Measurements from ENCODE around the gene DRC7. TPM values are rescaled to one million over a fixed set of nuclear protein-coding genes. Genes with fewer than 3 reads are reported as not detected.

Gene DRC7
- total RNA-seq, 4 donors from 2014 or later: not detected

DNA sequence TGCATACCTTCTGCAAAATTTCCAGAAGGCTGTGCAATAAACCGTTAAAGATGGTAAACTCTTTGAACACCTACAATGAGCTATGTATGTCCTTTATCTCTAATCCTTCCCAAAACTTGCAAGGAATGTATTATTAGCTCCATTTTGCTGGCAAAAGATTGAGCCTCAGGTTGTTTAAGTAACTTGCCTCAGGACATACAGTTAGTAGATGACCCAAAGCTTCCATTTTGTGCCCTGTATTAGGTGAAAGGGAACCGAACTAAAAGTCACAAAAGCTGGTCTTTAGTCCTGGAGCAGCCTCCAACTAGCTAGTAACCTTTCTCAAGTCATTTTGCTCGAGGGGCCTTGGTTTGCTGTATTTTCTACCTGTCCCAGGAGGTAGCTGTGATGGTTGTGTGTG is 22.2 kb upstream of the DRC7 start:
- no peak for DNase-seq
- H3K4me1 ChIP-seq: no peaks in the 10 kb centered on the region
- H3K27ac ChIP-seq: no peak overlapping the region
- H3K36me3 ChIP-seq: no peaks in the 10 kb centered on the region
- no peaks in the 10 kb centered on the region for H3K9me3 ChIP-seq
- no peaks in the 10 kb centered on the region for H3K27me3 ChIP-seq
- no peak overlapping the region for H3K4me3 ChIP-seq
- TF ChIP-seq POLR2A (IDR thresholded peaks at IDR 0.05) (no peak), CTCF (IDR thresholded peaks at IDR 0.05) (no peak)

GRCh38 chr16:57672824-57673223 is 21.8 kb upstream of the DRC7 start:
- no peak overlapping the region for H3K27ac ChIP-seq
- no peak for DNase-seq
- no peaks in the 10 kb centered on the region for H3K4me1 ChIP-seq
- no peaks in the 10 kb centered on the region for H3K9me3 ChIP-seq
- TF ChIP-seq POLR2A (IDR thresholded peaks at IDR 0.05) (no peak), CTCF (IDR thresholded peaks at IDR 0.05) (no peak)
- H3K27me3 ChIP-seq: no peaks in the 10 kb centered on the region
- no peaks in the 10 kb centered on the region for H3K36me3 ChIP-seq
- no peak overlapping the region for H3K4me3 ChIP-seq

DNA sequence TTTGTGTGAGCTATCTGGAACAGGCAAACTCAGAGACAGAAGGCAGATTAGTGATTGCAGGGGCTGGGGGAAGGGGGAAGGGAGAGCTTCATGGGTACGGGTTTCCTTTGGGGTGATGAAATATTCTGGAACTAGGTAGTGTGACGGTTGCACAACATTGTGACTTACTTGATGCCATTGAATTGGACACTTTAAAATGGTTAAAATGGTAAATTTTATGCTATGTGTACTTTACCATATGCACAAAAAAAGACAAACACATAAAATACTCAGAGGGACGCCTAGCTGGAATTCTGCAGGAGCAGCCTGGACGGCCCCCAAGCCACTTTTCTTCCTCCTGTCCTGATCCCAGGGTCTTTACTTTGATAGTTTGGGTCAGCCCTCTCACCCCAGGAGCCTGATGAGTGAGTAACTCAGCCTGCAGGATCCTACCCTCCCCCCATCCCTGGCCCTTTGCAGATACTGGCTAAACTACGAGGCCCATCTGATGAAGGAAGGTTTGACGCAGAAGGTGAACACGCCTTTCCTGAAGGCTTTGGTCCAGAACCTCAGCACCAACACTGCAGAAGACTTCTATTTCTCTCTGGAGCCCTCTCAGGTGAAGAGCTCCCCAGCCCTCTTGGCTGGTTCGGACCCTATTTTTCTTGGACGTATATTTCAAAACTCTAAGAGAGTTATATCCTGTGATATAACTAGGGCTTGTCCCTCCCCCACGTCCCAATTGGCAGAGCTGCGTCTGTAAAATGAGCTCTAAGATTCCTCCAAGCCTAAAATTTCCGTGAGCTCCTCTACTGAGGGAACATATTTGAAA is 18.7 kb upstream of the DRC7 start:
- DNase-seq: no peak
- H3K27ac ChIP-seq: no peak overlapping the region
- H3K4me1 ChIP-seq: no peaks in the 10 kb centered on the region
- no peak for TF ChIP-seq POLR2A (IDR thresholded peaks at IDR 0.05)
- TF ChIP-seq CTCF (IDR thresholded peaks at IDR 0.05): no peak
- no peak overlapping the region for H3K4me3 ChIP-seq
- no peaks in the 10 kb centered on the region for H3K27me3 ChIP-seq
- H3K9me3 ChIP-seq: no peaks in the 10 kb centered on the region
- no peaks in the 10 kb centered on the region for H3K36me3 ChIP-seq

DNA sequence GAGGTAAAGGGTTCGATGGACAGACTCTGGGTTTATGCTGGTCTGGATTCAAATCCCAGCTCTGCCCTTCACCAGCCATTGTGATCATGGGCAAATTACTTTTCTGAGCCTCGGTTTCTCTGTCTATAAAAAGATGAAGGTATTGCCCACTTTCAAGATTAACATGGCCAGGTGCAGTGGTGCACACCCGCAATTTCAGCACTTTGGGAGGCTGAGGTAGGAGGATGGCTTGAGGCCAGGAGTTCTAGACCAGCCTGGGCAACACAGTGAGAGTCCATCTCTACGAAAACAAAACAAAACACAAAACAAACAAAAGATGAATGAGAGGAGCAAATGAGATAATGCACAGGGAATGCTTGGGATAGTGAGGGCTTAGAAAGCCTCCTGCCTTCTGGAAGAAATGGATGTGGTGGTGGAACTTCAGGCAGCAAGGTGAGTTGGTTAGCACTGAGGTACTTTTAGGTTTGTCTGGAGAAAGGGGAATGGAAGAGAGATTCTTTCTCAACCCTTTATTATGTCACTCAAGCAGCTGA is 18.0 kb upstream of the DRC7 start:
- no peak overlapping the region for H3K27ac ChIP-seq
- H3K36me3 ChIP-seq: no peaks in the 10 kb centered on the region
- TF ChIP-seq POLR2A (IDR thresholded peaks at IDR 0.05) (no peak), CTCF (IDR thresholded peaks at IDR 0.05) (no peak)
- H3K4me3 ChIP-seq: no peak overlapping the region
- no peak for DNase-seq
- H3K9me3 ChIP-seq: no peaks in the 10 kb centered on the region
- H3K27me3 ChIP-seq: no peaks in the 10 kb centered on the region
- no peaks in the 10 kb centered on the region for H3K4me1 ChIP-seq

DNA sequence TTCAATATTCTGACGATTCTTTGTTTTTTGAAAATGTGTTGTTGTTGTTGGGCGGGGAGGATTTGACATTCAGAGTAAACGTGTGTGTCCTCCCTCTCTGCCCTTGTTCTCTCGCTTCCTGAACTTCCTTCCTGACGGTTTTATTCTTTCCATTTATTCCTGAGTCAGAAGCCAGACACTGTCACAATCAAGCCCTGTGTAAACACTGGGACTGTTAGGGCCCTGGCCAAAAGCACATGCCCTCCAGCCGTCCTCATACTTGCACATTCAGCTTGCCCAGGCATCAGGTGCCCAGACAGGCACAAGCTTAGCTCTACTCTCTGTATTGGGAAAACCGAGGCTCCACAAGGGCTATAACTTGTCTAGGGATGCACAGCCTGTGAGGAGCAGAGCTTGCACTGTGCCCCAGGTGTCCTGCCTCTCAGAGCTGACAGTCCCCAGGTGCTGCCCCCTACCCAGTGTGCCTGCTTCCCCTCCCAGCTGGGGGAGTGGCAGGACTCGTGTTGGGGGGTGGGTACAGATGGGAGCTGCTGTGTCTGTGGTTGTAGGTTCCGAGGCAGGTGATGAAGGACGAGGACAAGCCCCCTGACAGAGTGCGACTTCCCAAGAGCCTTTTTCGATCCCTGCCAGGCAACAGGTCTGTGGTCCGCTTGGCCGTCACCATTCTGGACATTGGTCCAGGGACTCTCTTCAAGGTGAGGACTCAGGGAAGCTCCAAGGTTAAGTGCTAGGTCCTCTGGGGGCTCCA is 16.8 kb upstream of the DRC7 start:
- Histone ChIP-seq H3K4me3 (no peak overlapping the region), H3K27me3 (no peaks in the 10 kb centered on the region), H3K4me1 (no peaks in the 10 kb centered on the region), H3K9me3 (no peaks in the 10 kb centered on the region), H3K27ac (no peak overlapping the region), H3K36me3 (no peaks in the 10 kb centered on the region)
- DNase-seq: no peak
- TF ChIP-seq CTCF (IDR thresholded peaks at IDR 0.05): no peak
- TF ChIP-seq POLR2A (IDR thresholded peaks at IDR 0.05): no peak

Measured in Peyer's patch (tissue), 4 donors.